GM19099 (cell line): ENCODE measurements around the gene CD84.

Source experiments
- POLR2A ChIP-seq: IDR thresholded peaks from 3 replicates; pipeline ENCODE4 v1.6.1; 2011; ENCODE audit warnings: low read depth; ENCODE audit not compliant: insufficient read length; ENCODE audit errors: extremely low read depth

Gene CD84

GRCh38 chr1:160618763-160619274 lies 39.5 kb upstream of the CD84 start:
- peak; percentile 13 for TF ChIP-seq POLR2A

- TF ChIP-seq POLR2A, result no peak
Measured at GRCh38 chr1:160618327-160618726, 39.0 kb upstream of the CD84 start.

GRCh38 chr1:160615660-160616059 lies 36.4 kb upstream of the CD84 start:
- no peak for TF ChIP-seq POLR2A

GRCh38 chr1:160614410-160614809 lies 35.1 kb upstream of the CD84 start:
- no peak for TF ChIP-seq POLR2A

DNA sequence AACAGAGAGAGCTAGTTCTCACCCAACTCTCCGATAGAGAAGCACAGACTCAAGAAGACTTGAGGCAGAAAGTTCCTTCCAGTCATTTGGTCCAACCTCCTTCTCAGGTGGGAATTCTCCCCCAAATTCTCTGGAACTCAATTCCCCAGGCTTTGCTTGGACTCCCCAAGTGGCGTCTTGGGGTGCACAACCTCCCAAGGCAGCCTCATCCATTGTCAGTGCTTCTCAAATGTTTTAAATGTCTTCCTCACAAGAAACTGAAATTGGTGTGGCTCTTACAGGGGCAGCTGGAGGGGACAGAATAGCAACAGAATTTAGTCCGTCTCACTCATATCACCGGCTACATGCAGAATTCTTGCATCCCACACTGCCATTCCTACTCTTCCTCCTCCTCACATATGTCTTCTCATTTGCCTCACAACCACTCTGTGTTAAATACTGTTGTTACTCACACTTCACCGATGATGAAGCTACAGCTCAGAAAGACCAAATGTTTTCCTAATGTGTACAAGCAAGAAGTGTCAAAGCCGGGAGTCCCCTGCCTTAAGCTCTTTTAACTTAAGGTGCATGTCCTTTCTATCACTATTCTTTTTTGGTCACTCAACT lies 33.4 kb upstream of the CD84 start:
- no peak for TF ChIP-seq POLR2A

GRCh38 chr1:160610569-160611242 lies 31.4 kb upstream of the CD84 start:
- TF ChIP-seq POLR2A, result no peak

- peak; percentile 11 for TF ChIP-seq POLR2A
Measured at GRCh38 chr1:160608941-160609340, 29.6 kb upstream of the CD84 start.

- no peak for TF ChIP-seq POLR2A
Measured at GRCh38 chr1:160608514-160608913, 29.2 kb upstream of the CD84 start.

GRCh38 chr1:160608057-160608456 lies 28.8 kb upstream of the CD84 start:
- TF ChIP-seq POLR2A, result no peak

DNA sequence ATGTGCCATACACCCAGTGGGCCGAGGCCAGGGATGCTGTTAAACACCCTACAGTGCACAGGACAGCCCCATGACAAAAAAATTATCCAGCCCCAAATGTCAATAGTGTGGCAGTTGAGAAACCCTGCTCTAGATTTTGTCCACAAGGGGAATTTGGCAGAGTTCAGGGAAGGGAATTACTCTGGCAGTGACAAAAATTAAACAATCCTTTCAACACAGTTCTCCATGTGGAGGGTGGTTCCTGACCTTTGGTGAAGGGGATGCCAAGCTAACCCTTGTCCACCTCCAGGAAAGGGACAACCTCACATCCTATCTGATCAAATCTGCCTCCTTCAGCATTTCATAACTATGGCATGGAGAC lies 28.4 kb upstream of the CD84 start:
- peak; percentile 11 for TF ChIP-seq POLR2A

- TF ChIP-seq POLR2A, result no peak
Measured at GRCh38 chr1:160607011-160607671, 27.8 kb upstream of the CD84 start.

DNA sequence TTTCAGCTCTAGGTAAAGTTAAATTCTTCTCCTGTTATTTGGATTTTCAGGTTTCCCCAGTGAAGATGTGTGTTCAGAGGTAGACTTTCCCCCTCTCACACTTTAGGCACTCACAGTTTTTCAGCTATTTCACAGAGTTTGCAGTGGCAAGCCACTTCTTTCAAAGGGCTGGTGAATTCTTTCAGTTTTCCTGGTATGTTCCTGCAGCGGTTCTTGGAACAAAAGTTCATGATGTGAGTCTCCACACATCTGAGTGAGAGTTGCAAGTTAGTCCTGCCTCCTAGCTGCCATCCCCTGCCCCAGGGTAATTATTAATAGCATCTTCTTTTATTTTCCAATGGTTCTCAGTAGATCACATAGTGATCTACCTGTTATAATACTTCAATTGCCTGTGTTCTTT lies 27.3 kb upstream of the CD84 start:
- no peak for TF ChIP-seq POLR2A

DNA sequence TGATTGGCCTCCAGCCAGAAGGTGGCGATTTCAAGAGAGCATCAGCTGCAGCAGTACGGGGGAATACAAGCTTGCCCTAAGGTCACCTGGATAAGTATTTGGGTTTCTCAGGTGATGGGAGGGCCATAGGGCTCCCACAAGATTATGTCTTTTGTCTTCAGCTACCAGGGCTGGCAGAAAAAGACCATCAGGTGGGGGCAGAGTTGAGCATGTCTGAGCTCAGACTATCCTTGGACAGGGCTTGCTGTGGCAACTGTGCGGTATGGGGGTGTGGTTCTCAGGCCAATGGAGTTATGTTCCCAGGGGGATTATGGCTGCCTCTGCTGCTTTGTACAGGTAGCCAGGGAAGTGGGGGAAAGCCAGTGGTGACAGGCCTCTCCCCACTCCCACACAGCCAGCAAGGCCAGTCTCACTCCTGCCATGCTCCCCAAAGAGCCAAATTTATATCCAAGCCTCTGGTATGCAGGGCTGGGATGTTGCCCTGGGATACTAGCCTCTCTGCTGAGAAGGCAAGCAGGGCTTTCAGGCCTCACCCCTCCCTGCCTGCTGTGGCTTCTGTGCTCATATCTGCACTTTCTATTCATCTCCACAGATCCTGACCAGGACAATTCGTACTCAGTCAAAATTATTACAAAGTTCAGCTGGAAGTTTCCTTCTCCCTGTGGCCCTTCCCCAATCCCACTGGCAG lies 26.6 kb upstream of the CD84 start:
- TF ChIP-seq POLR2A, result no peak

GRCh38 chr1:160605205-160605604 lies 25.9 kb upstream of the CD84 start:
- no peak for TF ChIP-seq POLR2A

DNA sequence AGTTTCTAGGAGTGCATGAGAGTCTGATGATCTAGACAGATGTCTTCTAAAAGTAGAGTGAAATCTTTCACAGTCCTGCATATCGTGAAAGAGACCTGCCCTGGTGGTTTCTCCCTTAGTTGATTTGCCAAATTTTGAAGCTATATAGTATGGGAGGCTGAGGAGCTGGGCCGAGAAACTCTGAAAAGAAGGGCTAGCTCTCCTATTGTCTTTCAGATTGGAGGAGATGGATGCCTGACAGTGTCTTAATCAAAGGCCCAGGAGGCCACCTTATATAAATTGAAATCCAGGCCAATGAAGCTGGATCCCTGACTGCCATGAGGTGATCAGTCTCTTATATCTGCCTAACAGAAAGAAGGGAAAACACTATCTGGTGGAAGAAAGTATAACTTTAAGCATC lies 18.4 kb upstream of the CD84 start:
- TF ChIP-seq POLR2A, result no peak
